ENCODE measurements around the gene EFNB1.
A peak's percentile ranks its signal among the peaks of the same experiment; 100 is the strongest.

The EFNB1 gene

GRCh38 chrX:68844581-68844980, 15.8 kb downstream of the EFNB1 start:
- no peak for DNase-seq (ENCODE audit: low spot score)

- DNase-seq (ENCODE audit: low spot score), result no peak
Observed at GRCh38 chrX:68846536-68846935, 17.7 kb downstream of the EFNB1 start.

GRCh38 chrX:68847172-68847571, 18.4 kb downstream of the EFNB1 start:
- no peak for DNase-seq (ENCODE audit: low spot score)

- DNase-seq (ENCODE audit: low spot score), result no peak
Observed at GRCh38 chrX:68848189-68848940, 19.5 kb downstream of the EFNB1 start.

GRCh38 chrX:68851082-68851481, 22.3 kb downstream of the EFNB1 start:
- no peak for DNase-seq (ENCODE audit: low spot score)

- no peak for DNase-seq (ENCODE audit: low spot score)
Observed at GRCh38 chrX:68852046-68852445, 23.2 kb downstream of the EFNB1 start.

- DNase-seq (ENCODE audit: low spot score), result no peak
Observed at GRCh38 chrX:68853665-68854251, 24.9 kb downstream of the EFNB1 start.

GRCh38 chrX:68865300-68865699, 36.5 kb downstream of the EFNB1 start:
- DNase-seq (ENCODE audit: low spot score), result no peak

- no peak for DNase-seq (ENCODE audit: low spot score)
Observed at GRCh38 chrX:68865926-68866325, 37.1 kb downstream of the EFNB1 start.

- no peak for DNase-seq (ENCODE audit: low spot score)
Observed at GRCh38 chrX:68867458-68868112, 38.8 kb downstream of the EFNB1 start.

- no peak for DNase-seq (ENCODE audit: low spot score)
Observed at GRCh38 chrX:68868316-68868715, 39.5 kb downstream of the EFNB1 start.

GRCh38 chrX:68868902-68869800, 40.3 kb downstream of the EFNB1 start:
- peak; percentile 49 for DNase-seq (ENCODE audit: low spot score)

- DNase-seq (ENCODE audit: low spot score), result no peak
Observed at GRCh38 chrX:68870357-68870756, 41.5 kb downstream of the EFNB1 start.

GRCh38 chrX:68872171-68872570, 43.4 kb downstream of the EFNB1 start:
- DNase-seq (ENCODE audit: low spot score), result no peak

GRCh38 chrX:68874076-68874475, 45.3 kb downstream of the EFNB1 start:
- DNase-seq (ENCODE audit: low spot score), result no peak

GRCh38 chrX:68876731-68877130, 47.9 kb downstream of the EFNB1 start:
- no peak for DNase-seq (ENCODE audit: low spot score)

GRCh38 chrX:68877606-68878005, 48.8 kb downstream of the EFNB1 start:
- no peak for DNase-seq (ENCODE audit: low spot score)

- DNase-seq (ENCODE audit: low spot score), result peak; percentile 19
Observed at GRCh38 chrX:68878977-68879645, 50.3 kb downstream of the EFNB1 start.

GRCh38 chrX:68880846-68881552, 52.2 kb downstream of the EFNB1 start:
- DNase-seq (ENCODE audit: low spot score), result no peak

GRCh38 chrX:68881911-68882310, 53.1 kb downstream of the EFNB1 start:
- no peak for DNase-seq (ENCODE audit: low spot score)

GRCh38 chrX:68883800-68884199, 55.0 kb downstream of the EFNB1 start:
- DNase-seq (ENCODE audit: low spot score), result no peak

Measured in LoVo (cell line).